NOMO-1 treated with dmso at 0.1 percent for 144 hours (cell line): ENCODE data around the gene ZNF567.

Source experiments
- DNase-seq: peaks from one replicate; lab custom pipeline; 2025; ENCODE audit not compliant: unreplicated experiment; lab: John Stamatoyannopoulos, UW

The ZNF567 gene

GRCh38 chr19:36750066-36750691 is 62.8 kb downstream of the ZNF567 start:
- DNase-seq: no peak
